ENCODE results near the gene LGSN.
A peak's percentile ranks its signal among the peaks of the same experiment; 100 is the strongest.
"Not testable (repeated sequence)": the region's sequence is repeated elsewhere in the genome, so short reads cannot be mapped to it uniquely, and the experiment has no call there.

The LGSN gene

GRCh38 chr6:63319939-63320338, at the start of gene LGSN:
Gene LGSN, minus strand, starts transcription at chr6:63319983. Its CDS starts 40 bp downstream, at chr6:63319943.
- no peak for DNase-seq (ENCODE audit: low spot score)

DNA sequence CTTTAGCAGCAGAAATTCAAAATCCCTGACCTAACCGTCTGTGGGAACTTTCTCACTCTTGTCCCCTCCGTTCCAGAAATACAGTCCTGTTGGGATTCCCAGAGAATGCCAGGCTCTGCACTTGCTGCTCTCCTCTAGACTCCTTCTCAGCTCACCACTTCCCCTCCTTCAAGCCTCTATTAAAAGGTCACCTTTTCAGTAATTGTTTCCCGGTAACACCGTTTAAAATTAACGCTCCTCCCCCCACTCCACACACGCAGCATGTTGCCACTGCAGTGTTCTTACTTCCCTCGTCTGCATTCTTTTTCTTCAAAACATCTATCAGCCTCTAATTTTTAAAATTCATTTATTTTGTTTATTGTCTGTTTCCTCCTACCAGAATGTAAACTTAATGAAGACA, 48.6 kb upstream of the LGSN start:
- no peak for DNase-seq (ENCODE audit: low spot score)

DNA sequence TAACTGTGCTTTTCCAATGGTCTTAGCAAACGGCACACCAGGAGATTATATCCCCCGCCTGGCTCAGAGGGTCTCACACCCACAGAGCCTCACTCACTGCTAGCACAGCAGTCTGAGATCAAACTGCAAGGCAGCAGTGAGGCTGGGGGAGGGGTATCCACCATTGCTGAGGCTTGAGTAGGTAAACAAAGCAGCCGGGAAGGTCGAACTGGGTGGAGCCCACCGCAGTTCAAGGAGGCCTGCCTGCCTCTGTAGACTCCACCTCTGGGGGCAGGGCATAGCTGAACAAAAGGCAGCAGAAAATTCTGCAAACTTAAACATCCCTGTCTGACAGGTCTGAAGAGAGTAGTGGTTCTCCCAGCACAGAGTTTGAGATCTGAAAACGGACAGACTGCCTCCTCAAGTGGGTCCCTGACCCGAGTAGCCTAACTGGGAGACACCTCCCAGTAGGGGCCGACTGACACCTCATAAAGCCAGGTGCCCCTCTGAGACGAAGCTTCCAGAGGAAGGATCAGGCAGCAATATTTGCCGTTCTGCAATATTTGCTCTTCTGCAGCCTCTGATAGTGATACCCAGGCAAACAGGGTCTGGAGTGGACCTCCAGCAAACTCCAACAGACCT, 42.8 kb upstream of the LGSN start:
- not testable (repeated sequence) for DNase-seq (ENCODE audit: low spot score)

GRCh38 chr6:63357384-63357783, 37.6 kb upstream of the LGSN start:
- not testable (repeated sequence) for DNase-seq (ENCODE audit: low spot score)

- no peak for DNase-seq (ENCODE audit: low spot score)
These were observed 35.8 kb upstream of the LGSN start for GRCh38 chr6:63355632-63356031.

GRCh38 chr6:63353286-63353630, 33.5 kb upstream of the LGSN start:
- DNase-seq (ENCODE audit: low spot score) = no peak

- peak; percentile 50 for DNase-seq (ENCODE audit: low spot score)
These were observed 32.9 kb upstream of the LGSN start for GRCh38 chr6:63352544-63353285.

DNA sequence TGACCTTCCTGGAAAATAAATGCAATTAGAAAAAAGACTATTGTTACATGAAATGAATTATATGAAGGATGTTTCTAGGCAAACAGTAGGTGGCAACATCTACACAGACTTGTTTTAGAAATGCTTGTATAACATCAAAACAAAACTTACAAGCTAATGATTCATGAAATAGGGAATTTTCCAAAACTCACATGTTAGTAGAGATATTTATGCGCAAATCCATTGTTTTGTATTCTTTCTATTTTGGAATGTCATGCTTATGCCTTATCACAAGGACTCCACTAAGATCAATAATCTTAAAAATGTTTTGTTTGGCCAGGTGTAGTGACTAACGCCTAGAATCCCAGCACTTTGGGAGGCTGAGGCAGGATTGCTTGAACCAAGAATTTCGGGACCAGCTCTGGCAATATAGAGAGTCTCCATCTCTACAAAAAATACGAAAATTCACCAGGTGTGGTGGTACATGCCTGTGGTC, 32.3 kb upstream of the LGSN start:
- DNase-seq (ENCODE audit: low spot score) = no peak

DNA sequence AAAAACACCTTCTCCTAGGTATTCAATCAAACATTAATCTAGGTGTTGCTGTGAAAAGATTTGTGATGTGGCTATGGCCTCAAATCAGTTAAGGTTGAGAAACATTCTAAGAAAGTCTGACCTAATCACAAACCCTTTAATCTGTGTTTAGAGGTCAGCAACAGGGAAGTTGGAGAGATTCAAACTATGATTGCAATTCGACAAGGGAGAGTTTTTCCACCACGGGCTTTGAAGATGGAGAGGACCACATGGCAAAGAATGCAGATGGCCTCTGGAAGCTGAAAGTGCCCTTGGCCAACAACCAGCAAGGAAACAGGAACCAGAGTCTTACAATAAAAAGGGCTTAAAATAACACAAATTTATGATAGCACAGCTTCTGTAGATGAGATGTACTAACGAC, 29.6 kb upstream of the LGSN start:
- no peak for DNase-seq (ENCODE audit: low spot score)

- DNase-seq (ENCODE audit: low spot score) = no peak
These were observed 29.1 kb upstream of the LGSN start for GRCh38 chr6:63348836-63349235.

DNA sequence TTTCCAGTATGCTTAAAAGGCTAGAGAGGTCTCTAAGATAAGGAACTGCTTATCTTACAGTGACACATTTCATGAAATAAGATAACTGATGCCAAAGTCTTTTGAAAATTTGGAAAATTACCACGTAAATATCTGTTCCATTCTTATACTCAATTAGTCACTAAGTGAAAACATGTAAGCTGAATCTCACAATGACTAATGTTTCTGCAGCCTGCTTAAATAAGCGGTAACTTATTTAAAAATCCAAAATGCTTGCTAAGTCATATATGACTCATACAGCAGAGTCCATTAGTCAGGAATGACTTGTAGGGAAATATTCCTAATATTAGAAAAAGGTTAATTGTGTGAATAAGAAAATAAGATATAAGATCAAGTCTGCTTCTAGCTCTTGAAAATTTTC, 27.8 kb upstream of the LGSN start:
- no peak for DNase-seq (ENCODE audit: low spot score)

DNA sequence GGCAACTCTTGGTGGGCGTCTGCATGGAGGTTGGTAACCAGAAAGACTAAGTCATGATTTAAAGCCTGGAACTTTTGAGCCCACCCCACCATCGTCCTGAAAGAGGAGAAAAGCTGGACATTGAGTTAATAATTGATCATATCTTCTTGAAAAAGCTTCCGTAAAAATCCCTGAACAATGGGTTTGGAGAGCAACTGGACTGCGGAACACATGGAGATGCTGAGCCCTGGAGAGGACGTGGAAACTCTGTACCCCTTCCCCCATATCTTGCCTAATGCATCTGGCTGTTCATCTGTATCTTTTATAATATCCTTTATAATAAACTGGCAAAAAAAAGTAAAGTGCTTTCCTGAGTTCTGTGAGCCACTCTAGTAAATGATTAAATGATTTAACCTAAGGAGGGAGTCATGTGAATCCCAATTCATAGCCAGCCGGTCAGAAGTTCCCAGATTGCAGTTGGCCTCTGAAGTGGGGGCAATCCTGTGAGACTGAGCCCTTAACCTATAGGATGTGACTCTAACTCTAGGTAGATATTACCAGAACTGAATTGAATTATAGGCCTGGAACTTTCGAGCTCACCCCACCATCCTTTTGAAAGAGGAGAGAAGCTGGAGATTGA, 26.5 kb upstream of the LGSN start:
- no peak for DNase-seq (ENCODE audit: low spot score)

GRCh38 chr6:63340351-63340750, 20.6 kb upstream of the LGSN start:
- no peak for DNase-seq (ENCODE audit: low spot score)

DNA sequence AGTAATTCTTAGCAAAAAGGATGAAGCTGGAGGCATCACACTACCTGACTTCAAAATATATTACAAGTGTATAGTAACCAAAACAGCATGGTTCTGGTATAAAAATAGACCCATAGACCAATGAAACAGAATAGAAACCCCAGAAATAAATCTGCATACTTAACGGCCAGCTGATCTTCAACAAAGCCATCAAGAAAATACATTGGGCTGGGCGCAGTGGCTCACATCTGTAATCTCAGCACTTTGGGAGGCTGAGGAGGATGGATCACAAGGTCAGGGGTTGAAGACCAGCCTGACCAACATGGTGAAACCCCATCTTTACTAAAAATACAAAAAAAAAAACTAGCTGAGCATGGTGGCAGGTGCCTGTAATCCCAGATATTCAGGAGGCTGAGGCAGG, 14.9 kb upstream of the LGSN start:
- DNase-seq (ENCODE audit: low spot score) = not testable (repeated sequence)

GRCh38 chr6:63333440-63333839, 13.7 kb upstream of the LGSN start:
- DNase-seq (ENCODE audit: low spot score) = no peak

DNA sequence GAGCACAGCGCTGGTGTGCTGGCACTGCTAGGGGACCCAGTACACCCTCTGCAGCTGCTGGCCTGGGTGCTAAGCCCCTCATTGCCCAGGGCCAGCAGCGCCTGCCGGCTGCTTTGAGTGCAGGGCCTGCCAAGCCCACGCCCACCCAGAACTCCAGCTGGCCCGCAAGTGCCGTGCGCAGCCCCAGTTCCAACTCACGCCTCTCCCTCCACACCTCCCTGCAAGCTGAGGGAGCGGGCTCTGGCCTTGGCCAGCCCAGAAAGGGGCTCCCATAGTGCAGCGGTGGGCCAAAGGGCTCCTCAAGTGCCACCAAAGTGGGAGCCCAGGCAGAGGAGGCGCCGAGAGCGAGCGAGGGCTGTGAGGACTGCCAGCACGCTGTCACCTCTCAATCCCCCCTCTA, 6.8 kb upstream of the LGSN start:
- DNase-seq (ENCODE audit: low spot score) = not testable (repeated sequence)

GRCh38 chr6:63322981-63323380, 3.2 kb upstream of the LGSN start:
- DNase-seq (ENCODE audit: low spot score) = no peak

DNA sequence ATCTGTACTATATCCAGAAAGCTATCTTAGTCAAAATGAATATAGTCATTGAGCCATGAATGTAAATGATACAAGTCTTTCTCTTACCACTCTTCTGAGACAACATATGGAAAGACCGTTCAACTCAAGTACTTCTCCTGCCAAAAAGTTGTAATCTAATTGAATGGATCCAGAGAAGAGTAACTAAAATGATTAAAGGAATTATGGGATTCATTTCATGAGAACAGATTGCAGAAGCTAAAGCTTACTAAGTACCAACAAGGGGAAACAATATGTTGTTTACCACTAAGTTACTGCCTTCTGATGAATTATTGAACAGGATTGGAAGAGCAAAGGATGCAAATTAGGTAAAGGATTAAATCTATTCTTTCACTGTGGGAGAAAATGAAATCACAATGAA, 2.0 kb upstream of the LGSN start:
- no peak for DNase-seq (ENCODE audit: low spot score)

GRCh38 chr6:63317641-63318040, 2.1 kb downstream of the LGSN start:
- no peak for DNase-seq (ENCODE audit: low spot score)

GRCh38 chr6:63316113-63316512, 3.7 kb downstream of the LGSN start:
- DNase-seq (ENCODE audit: low spot score) = no peak

DNA sequence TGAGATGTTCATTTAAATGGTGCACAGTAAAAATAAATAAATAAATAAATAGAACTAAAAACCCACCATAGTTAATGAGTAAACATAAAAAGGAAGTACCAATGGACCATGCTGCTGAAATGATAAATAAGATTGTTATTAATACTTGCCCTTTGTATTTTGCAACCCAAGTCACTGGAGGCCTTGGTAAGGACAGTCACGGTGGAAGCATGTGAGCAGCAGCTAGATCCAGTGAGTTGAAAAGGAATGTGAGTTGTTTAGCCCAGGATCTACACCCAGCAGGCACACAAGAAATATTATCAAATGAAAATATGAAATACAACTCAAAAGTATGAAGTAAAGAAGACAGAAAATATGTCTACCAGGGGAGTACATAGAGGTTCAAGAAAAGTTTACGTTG, 6.7 kb downstream of the LGSN start:
- no peak for DNase-seq (ENCODE audit: low spot score)

- DNase-seq (ENCODE audit: low spot score) = no peak
These were observed 12.1 kb downstream of the LGSN start for GRCh38 chr6:63307581-63308246.

DNA sequence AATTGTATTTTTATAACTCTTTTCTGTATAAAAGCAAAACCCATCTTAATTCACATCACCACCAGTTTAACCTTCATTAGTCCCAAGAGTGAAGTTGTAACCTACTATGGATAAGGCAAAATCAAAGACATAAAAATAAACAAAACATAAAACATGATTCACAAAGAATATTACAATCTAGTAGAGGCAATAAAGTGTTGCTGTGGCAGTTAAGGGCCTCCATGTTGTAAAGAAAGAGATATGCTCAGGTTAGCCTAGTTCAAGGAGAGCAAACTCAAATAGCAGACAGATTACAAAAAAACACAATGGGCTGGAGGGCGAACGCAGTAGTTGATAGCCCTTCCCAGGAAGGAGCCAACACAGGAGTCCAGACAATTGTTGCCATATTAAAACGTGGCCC, 13.4 kb downstream of the LGSN start:
- no peak for DNase-seq (ENCODE audit: low spot score)

Measured in ecto neural progenitor cell (in vitro differentiated cells).